KG1 (cell line): ENCODE measurements around the gene HRAS.
"Not testable (repeated sequence)": the region's sequence is repeated elsewhere in the genome, so short reads cannot be mapped to it uniquely, and the experiment has no call there.

Experiments
- DNase-seq: peaks from one replicate; lab custom pipeline; 2025; lab: John Stamatoyannopoulos, UW

HRAS gene

GRCh38 chr11:532986-533585 lies 2.3 kb downstream of the HRAS start:
- DNase-seq = no peak

GRCh38 chr11:532527-532985 lies 2.8 kb downstream of the HRAS start:
- DNase-seq = no peak

GRCh38 chr11:531919-532526 lies 3.4 kb downstream of the HRAS start:
- DNase-seq = no peak

DNA sequence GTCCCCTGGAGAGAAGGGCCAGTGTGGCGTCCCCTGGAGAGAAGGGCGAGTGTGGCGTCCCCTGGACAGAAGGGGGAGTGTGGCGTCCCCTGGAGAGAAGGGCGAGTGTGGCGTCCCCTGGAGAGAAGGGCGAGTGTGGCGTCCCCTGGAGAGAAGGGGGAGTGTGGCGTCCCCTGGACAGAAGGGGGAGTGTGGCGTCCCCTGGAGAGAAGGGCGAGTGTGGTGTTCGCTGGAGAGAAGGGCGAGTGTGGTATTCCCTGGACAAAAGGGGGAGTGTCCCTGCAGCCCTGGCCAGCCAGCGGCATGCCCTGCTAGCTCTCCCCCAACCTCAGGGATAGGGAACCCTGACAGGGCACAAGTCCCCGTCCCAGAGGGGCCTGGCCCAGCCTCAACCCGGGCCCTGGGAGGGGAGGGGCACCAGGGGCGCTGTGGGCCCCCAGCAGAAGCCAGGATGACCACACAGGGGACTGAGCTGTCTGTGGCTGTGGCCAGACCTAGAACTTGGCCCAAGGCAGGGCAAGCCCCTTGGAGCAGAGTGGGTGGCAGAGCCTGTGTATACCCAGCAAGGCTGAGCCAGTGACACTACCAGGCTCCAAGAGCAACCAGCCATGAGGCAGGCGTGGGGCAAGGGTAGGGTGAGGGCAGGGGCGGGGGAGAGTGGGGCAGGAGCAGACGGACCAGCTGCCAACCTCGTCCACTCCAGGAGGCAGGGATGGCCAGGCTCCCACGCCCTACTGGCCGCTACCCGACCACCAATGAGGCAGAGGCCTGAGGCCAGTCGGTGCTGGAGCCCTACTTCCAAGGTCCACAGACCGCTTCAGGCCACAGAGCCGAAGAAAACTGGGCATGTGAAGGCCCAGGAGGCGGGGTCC lies 4.2 kb downstream of the HRAS start:
- DNase-seq = no peak

GRCh38 chr11:529728-530411 lies 5.5 kb downstream of the HRAS start:
- no peak for DNase-seq

DNA sequence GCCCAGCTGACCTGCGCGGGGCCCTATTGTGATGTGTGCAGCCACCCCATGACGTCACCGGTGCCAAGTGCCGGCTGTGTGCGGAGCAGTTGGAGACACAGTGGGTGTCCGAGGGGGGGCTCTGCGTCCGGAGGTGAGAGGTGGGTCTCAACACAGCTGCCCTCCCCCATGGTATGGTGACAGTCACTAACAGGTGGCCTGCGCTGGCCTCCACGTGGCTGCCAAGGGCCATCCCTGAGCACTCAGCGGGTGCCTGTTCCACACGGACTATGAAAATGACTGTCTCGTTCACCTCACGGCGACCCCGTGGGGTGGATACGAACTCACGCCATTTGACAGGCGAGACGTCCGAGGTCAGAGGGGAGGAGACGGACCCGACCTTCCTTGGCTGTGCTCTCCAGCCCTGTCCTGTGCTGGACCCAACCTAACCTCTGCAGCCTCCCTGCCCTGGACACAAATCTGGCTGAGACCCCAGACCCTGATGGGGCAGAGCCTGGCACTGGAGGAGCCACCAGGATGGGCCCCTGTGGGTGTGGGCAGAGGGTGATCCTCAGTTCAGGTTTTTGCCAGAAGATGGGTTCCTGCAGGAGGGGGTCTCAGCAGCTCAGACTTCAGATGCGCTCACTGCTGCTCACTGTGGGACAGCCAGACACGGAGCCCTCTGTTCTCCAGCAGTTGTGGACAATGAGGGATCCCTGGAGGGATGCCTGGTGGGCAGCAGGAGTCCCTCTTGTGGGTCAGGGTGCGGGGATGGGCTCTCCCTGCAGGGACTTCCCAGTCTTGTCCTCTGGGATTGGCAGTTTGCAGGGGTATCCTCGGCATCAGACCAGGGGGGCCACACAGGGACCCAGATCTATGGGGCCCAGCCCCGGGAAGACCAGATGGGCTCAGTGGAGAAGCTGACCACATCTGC lies 6.3 kb downstream of the HRAS start:
- no peak for DNase-seq

DNA sequence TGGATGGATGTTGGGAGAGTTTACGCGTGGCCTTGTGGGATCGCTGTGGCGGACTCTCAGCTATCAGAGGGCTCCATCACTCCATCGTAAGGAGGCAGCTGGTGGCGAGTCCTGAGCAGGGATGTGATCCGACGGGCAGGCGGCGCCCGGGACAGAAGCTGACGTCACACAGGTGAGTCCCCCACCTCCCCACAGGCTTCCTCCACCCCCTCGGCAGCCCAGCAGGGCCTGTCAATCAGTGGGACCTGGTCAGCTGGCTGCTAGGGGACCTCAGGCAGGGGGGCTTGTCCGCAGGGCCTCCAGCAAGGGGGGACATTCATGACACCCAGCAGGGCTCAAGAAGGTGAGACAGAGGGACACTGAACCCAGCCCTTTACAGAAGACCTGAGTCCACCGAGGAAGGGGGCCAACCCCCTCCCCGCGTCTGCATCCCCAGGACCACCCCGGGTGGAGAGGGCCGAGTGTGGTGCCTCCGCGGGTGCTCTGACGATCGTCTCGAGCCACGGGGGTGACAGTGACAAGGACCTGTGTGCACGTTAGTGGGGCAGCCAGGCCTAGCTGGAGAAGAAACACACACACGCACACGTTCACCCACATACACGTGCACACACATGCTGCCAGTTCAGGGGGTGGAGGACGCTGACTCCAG lies 7.1 kb downstream of the HRAS start:
- no peak for DNase-seq

DNA sequence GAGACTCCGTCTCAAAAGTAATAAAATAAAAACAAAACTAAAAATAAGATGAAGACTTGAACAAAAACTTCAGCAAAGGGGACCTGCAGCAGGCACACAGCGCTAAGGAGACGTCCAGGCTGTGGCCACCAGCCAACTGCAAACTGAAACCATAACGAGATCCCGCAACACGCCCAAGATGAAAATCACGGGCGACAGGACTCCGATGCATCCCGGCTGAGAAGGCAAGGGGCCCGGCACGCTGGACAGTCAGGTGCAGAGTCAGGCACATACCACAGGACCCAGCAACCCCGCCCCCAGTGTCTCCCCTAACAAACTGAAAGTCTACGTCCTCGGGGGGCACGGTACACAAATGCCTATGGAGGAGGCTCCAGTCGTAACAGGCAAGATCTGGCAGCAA lies 9.2 kb downstream of the HRAS start:
- no peak for DNase-seq

- no peak for DNase-seq
These were observed 14.1 kb downstream of the HRAS start for GRCh38 chr11:521177-521688.

- no peak for DNase-seq
These were observed 14.8 kb downstream of the HRAS start for GRCh38 chr11:520428-521176.

GRCh38 chr11:518463-519202 lies 16.7 kb downstream of the HRAS start:
- DNase-seq = no peak

GRCh38 chr11:516918-517685 lies 18.3 kb downstream of the HRAS start:
- not testable (repeated sequence) for DNase-seq

- DNase-seq = no peak
These were observed 19.0 kb downstream of the HRAS start for GRCh38 chr11:516400-516799.

- no peak for DNase-seq
These were observed 20.2 kb downstream of the HRAS start for GRCh38 chr11:515131-515530.

DNA sequence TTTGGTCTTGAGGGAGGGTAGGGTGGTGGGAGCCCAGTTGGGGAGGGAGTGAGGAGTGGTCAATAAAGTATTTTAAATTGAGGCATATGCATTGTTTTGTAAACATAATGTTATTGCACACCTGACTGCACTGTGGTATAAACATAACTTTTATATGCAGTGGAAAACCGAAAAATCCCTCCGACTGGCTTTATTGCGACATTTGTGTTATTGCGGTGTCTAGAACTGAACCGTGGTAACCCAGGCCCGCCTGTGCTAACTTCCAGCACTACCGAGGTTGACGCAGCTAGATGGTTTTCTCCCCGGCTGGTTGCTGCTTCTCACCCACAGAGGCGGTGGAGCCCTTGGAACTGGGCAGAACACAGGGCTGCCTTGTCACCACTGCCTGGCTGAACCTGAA lies 20.8 kb downstream of the HRAS start:
- no peak for DNase-seq

DNA sequence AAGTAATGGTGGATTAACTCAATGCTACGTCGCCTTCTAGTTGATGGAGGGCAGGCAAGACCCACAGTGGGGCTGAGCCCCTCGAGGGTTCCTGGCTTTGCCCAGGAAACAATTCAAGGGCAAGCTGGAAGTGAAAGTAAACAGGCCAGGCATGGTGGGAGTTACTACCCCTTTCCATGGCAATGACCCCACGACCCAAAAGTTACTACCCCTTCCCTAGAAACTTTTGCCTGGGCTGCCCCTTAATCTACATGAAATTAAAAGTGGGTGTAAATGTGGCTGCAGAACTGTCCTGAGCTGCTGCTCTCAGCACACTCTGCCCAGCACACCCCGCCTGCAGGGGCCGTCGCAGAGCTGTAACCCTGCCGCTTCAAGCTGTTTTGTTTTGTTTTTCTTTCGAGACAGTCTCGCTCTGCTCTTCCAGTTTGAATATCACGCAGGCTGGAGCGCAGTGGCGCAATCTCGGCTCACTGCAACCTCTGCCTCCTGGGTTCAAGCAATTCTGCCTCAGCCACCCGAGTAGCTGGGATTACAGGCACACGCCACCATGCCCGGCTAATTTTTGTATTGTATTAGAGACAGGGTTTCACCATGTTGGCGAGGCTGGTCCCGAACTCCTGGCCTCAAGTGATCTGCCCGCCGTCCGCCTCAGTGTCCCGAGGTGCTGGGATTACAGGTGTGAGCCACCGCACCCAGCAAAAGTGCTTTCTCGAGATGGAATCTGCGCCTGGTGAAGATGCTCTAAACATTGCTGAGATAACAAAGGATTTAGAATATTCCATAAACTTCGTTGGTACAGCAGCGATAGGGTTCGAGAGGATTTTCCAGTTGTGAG lies 22.4 kb downstream of the HRAS start:
- DNase-seq = no peak

DNA sequence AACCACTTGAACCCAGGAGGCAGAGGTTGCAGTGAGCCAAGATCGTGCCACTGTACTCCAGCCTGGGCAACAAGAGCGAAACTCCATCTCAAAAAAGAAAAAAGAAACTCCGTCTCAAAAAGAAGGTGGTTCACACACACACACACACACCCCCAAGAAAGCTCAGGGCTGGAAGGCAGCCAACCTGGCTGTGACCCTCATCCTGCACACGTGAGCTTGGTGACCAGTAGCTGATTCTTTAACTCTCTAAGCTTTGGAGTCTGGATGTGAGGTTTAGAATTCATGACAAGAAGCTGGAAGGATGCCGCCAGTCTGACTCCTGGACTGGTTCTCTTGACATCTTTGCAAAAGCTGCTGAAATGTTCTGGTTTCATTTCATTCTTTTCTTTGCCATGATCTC lies 26.4 kb downstream of the HRAS start:
- DNase-seq = no peak
